GM19238 (cell line): ENCODE results near the gene RGR.
"Not testable (repeated sequence)": the region's sequence is repeated elsewhere in the genome, so short reads cannot be mapped to it uniquely, and the experiment has no call there.

ENCODE experiments used
- DNase-seq: peaks from one replicate; pipeline ENCODE4 v3.0.0; 2011; ENCODE audit warnings: low spot score; ENCODE audit not compliant: insufficient read length

RGR gene

DNA sequence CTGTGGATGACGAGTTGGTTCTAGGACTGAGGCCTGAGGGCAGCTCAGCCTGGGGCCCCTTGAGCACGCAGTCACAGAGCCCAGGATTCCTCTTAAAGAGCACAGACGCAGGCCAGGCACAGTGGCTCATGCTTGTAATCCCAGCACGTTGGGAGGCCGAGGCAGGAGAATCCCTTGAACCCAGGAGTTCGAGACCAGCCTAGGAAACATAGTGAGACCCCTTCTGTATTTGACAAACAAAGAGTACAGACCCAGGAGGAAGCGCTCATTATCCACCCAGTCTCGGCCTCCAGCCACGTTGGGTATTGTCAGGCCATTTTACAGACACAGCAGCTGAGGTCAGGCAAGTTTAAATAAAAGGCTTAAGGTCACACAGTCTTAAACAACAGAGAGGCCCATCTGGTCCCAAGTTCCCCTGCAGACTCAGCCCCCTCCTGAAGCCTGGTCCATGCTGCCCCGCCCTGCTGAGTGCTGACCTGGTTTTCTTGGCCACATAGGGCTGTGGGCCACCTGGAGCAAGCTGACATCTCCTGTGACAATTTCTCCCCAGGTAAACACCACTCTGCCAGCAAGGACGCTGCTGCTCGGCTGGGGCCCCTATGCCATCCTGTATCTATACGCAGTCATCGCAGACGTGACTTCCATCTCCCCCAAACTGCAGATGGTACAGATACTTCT lies 12.6 kb downstream of the RGR start:
- DNase-seq: no peak

DNA sequence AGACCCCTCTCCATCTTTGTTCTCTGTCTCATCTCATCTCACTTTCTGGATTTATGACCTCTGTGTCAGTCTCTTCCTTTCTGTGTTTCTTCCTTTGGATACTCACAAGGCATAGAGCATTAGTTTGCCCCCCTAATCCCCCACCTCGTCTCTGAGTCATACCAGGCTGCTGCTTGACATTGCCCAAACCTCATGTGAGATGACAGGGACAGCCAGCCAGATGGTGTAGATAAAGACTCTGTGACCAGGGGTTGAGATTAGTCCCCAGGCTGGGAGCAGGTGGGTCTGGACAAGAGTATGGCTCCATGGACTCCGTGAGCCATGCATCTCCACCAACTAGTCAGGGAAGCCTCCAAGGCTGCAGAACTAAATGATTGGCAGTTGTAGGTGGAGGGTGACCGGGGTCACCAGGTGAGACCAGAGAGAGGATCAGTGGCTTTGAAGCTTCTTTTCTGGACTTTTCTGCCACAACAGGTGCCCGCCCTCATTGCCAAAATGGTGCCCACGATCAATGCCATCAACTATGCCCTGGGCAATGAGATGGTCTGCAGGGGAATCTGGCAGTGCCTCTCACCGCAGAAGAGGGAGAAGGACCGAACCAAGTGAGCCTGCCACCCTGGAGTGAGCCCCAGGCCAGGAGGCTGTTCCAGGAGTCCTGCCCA lies 13.3 kb downstream of the RGR start:
- DNase-seq: no peak

- DNase-seq: no peak
Measured at GRCh38 chr10:84261236-84261915, 16.5 kb downstream of the RGR start.

GRCh38 chr10:84262190-84262956 lies 17.5 kb downstream of the RGR start:
- DNase-seq: no peak

DNA sequence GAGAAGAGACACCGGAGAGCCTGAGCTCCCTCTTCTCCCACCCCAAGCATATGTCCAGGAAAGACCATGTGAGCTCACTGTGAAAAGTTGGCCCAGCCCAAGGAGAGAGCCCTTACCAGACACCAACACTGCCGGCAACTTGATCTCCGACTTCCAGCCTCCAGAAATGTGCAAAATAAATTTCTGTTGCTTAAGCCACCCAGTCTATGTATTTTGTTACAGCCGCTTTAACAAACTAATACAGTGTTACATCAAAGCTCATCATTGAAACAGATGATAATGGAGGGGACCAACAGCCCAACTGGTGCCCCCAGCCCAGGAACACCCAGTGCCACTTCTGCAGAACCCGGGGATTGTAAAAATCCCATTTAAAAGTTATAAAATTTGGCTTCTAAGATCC lies 18.9 kb downstream of the RGR start:
- no peak for DNase-seq

- DNase-seq: peak; percentile 47
Measured at GRCh38 chr10:84264611-84265141, 19.8 kb downstream of the RGR start.

- no peak for DNase-seq
Measured at GRCh38 chr10:84265418-84265817, 20.6 kb downstream of the RGR start.

- DNase-seq: no peak
Measured at GRCh38 chr10:84267503-84268126, 22.8 kb downstream of the RGR start.

DNA sequence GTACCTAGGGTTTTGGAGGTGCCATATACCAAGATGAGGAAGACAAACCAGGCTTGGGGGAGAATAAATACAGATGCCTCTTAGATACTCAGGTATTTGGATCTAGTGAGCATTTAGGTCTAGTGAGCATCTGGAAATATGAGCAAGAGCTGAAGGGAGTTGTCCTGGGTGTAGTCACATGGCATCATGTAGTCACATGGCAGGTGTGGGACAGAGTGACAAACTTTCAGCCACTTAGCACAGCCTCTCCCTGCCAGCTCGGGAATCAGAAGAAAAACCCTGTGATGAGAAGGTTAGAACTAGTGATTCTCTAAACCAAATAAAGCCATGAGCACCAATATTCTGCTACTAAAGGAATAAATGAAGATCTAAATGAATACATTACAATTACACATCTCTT lies 24.3 kb downstream of the RGR start:
- DNase-seq: no peak

DNA sequence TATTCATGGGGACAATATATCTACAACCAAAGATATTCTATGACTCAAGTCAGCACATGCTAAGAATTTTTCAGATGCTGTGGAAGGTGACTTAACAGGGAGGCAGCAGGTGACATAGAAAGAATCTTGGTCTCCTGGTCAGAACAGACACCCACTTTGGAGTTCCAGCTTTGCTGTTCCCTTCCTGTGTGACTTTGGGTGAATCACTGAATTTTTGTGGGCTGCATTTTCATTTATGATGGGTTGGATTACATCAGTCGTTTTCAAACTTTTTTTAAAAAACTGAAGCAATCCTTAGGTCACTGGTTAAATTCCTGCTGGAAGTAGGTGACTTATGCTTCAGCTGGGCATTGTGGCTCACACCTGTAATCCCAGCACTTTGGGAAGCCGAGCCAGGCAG lies 24.9 kb downstream of the RGR start:
- DNase-seq: no peak

DNA sequence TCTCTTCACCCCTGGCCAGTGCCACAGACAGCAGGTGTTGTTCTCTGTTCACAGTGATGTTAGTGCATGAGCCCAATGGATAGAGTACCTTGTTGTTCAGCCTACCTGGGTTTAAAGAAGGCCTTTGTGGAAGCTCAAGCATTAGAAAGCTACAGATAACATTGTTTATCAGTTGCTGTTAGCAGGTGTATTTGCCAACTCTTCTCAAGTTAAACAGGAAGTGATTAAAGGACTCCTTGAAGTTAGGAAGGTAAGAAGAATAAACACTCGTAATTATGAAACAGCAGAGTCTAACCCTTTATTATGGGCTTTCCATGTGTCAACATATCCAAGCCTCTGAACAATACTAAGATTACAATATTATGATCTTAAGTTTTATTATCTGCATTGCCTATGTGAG lies 25.9 kb downstream of the RGR start:
- DNase-seq: no peak

GRCh38 chr10:84279876-84280475 lies 35.1 kb downstream of the RGR start:
- DNase-seq: not testable (repeated sequence)

DNA sequence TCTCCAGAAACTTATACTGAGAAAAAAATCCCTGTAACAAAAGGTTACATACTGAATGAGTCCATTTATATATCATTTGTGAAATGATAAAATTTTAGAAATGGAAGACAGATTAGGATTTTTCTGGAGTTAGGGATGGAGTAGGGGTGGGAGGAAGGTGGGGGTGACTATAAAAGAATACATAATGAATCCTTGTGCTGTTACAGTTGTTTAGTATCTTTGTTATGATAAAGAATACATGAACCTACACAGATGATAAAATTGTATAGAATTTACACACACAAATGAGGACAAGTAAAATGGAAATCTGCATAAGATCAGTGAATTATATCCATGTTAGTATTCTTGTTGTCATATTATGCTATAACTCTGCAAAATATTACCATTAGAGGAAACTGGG lies 41.8 kb downstream of the RGR start:
- DNase-seq: no peak

DNA sequence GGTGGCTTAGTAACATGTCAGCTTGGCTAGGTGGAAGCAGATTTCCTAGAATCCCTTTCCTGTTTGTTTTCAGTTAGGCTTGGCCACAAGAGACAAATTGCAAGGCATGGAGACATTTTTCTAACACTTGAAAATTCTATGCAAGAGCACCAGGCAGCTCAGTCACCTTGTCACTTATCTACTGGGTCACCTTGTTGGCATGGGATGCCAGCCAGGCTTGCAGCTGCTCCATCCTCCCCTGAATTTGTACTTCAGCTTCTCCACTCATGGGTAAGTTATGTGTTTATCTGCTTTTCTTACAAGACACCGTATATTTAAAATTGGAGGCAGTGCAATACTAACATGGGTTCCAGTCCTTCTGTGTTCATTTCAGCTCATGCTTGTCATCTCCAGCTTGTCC lies 43.3 kb downstream of the RGR start:
- DNase-seq: no peak

DNA sequence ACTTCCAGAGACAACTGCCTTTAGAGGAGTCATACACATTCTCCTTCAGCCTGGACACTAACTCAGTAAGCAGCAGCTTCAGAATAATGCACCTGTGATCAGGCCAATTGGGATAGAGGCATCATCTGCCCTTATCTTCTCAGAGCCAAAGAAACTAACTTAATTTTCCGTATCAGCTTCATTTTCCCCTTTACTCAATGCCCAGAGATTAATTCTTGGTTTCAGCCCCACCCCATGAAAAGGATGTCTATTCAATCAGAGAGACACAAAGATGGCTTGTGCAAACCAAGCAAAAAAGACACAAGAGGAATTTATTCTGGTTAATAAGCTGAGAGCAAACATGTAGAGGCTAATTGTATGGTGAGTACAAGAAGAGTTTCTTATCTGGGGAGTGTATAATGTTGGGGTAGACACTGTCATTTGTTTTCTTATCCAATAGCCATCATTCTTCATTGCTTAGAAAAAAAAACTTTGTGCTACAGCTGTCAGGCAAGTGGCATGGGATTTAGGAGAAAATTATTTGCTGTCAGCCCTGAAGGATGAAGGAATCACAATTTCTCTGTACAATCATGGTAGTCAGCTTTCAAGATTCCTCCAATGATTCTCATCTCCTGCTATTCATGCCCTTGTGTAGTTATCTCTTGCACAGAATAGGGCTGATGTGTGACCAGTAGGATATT lies 44.8 kb downstream of the RGR start:
- DNase-seq: no peak

- DNase-seq: no peak
Measured at GRCh38 chr10:84290235-84290634, 45.4 kb downstream of the RGR start.

DNA sequence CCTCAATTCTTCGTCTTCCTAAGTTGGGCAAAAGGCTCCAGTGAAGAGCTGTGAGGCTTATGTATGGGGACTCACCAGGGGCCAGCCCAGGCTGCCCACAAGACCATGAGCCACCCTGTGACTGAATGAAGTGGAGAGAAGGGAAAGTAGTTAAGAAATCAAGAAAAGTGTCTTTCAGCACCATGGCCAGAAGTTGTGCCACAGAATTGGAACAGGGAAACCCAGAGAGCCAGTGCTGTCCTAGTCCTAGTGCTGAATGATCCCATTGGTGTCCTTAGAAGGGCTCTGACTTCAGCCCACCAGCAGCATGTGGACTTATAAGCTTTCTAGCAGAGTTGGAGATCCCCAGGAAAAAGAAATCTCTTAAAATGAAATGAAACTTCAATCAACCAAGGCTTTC lies 46.5 kb downstream of the RGR start:
- DNase-seq: no peak

DNA sequence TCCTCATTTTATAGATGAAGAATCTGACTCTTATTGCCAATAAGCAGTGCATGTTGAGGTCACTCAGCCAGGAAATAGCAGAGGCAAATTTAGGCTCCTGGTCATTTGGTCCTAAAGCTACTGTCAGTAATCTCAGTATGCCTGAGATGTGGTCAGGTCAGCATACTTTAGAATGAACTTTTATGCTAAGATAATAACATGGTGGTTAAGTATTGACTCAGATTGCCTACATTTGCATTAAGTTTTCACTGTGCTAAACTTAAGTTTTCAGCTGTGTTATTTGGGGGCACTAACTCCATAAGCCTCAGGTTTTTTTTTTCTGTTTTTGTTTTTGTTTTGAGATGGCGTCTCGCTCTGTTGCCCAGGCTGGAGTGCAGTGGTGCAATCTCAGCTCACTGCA lies 47.6 kb downstream of the RGR start:
- no peak for DNase-seq

DNA sequence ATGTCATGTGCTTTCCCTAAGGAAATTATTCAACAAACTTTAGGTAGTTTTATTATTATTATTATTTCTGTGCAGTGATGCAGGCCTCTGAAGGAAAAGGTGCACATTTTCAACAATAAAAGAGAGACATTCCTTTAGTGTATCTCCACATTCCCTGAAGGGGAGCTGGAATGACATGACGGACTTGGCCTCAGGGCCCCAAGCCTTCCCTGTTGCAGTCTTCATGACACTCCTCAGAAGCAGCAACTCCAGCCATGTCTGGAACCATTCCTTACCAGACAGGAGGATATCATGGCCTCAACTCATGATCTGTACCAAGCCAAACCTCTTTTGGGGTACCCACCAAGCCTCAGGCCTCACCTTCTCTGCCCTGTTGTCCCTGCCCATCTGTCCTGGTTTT lies 48.3 kb downstream of the RGR start:
- DNase-seq: no peak

- DNase-seq: no peak
Measured at GRCh38 chr10:84293574-84294016, 48.7 kb downstream of the RGR start.
